Measurements from ENCODE around the gene ZNF768.

Gene ZNF768

DNA sequence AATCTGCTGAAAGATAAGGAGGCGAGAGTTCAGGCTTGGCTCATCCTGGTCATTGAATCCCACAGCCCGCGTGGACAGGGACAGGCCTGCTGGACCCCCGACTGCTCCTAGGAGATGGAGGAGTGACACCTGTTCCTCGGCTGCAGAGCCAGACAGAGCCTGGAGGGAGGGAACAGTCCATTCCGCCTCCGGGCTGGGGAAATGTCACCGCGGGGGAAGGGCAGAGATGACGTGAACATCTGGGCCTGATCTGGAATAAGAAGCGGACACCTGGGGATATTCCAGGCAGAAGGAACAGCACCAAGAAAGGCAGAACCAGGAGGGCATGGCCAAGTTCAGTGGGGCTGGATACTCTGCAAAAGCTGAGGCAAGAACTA is 6.8 kb upstream of the ZNF768 start:
- in situ Hi-C loops (cut with HindIII; ENCODE audit: low sequenced_read_pairs), result no loop called here
- TF ChIP-seq, protein P1, sequence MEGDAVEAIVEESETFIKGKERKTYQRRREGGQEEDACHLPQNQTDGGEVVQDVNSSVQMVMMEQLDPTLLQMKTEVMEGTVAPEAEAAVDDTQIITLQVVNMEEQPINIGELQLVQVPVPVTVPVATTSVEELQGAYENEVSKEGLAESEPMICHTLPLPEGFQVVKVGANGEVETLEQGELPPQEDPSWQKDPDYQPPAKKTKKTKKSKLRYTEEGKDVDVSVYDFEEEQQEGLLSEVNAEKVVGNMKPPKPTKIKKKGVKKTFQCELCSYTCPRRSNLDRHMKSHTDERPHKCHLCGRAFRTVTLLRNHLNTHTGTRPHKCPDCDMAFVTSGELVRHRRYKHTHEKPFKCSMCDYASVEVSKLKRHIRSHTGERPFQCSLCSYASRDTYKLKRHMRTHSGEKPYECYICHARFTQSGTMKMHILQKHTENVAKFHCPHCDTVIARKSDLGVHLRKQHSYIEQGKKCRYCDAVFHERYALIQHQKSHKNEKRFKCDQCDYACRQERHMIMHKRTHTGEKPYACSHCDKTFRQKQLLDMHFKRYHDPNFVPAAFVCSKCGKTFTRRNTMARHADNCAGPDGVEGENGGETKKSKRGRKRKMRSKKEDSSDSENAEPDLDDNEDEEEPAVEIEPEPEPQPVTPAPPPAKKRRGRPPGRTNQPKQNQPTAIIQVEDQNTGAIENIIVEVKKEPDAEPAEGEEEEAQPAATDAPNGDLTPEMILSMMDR (IDR thresholded peaks at IDR 0.05; ENCODE audit: low read depth, low read length), result no peak

DNA sequence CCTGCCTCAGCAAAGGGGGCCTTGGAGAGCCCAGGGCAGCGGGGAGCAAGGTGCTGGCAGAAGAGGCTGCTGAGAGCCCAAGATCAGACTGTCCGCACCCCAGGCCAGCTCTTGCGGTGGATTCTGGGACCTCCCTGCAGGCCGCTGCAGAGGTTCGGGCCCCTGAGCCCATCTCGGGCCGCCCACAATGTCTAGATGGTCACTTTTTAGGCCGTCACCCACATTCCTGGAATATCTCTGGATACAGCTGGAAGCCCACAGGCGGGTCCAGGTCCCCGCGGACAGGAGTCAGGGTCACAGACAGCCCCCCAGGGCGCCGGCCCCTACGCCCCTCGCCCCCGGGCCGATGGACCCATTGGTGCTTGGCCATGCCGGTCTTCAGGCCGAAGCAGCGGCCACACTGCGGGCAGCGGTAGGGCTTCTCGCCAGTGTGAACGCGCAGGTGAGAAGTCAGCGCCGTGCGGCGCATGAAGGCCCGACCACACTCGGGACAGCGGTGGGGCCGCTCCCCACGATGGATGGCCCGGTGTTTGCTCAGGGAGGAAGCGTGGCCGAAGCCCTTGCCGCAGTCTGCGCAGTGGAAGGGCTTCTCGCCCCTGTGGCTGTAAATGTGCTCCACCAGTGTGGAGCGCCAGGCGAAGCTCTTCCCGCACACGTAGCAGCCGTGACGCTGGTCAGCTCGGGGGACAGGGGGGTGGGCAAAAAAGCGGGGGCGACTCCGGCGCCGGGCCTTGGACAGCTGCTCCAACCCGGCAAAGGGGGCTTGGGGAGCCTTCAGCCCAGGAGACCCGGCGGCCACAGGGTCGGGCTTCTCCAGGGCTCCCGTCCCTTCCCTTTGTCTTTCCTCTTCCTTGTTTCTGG is 6.1 kb upstream of the ZNF768 start:
- in situ Hi-C loops (cut with HindIII; ENCODE audit: low sequenced_read_pairs), result no loop called here
- no peak for DNase-seq (ENCODE audit: low read depth, low spot score)
- no peak overlapping the region for H3K4me3 ChIP-seq (ENCODE audit: low read depth, low read length)
- TF ChIP-seq, protein P1 (IDR thresholded peaks at IDR 0.05; ENCODE audit: low read depth, low read length), result no peak

More for the DNA sequence above, 6.8 kb upstream of the ZNF768 start:
- no peak for DNase-seq (ENCODE audit: low read depth, low spot score)
- H3K4me3 ChIP-seq (ENCODE audit: low read depth, low read length), result no peak overlapping the region

DNA sequence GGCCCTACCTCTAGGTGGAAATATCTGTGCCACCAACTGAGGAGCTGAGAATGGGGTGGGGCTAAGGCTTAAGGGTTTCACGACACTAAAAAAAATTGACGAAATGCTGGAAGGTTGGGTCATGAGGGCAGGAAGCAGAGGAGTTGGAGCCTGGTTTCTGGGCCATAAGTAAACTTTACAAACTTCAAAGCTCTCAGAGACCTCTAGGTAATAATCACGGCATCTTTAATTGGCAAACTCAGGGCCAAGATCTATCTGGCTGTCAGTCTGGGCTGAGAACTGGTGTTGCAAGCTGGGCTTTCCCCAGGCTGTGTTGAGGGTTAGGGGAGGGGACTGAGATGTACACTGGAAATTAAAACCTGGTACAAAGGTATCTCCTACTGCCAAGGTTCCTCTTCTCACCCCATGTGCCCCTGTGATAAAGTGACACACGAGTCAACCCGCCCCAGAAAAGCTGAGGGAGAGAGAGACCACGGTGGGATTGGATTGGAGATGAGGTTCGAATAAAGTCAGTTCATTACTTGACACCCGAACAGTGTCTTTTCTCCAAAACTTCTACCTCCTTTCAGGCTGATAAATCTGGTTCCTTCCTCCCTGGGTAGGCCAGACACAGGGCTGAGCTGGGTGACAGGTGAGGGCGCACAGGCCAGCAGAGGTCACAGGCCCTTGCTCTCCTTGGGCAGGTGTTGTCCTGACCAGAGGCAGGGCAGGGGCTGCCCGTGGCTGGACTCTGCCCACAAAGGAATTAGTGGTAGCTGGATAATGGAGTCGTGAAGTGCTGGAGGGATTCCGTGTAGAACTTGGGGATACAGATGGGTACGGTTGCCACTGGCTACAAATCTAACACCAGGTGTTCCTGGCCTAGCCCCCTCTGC is 4.0 kb upstream of the ZNF768 start:
- no peak for DNase-seq (ENCODE audit: low read depth, low spot score)
- H3K4me3 ChIP-seq (ENCODE audit: low read depth, low read length), result no peak overlapping the region
- in situ Hi-C loops (cut with HindIII; ENCODE audit: low sequenced_read_pairs), result no loop called here
- TF ChIP-seq, protein P1 (IDR thresholded peaks at IDR 0.05; ENCODE audit: low read depth, low read length), result no peak

DNA sequence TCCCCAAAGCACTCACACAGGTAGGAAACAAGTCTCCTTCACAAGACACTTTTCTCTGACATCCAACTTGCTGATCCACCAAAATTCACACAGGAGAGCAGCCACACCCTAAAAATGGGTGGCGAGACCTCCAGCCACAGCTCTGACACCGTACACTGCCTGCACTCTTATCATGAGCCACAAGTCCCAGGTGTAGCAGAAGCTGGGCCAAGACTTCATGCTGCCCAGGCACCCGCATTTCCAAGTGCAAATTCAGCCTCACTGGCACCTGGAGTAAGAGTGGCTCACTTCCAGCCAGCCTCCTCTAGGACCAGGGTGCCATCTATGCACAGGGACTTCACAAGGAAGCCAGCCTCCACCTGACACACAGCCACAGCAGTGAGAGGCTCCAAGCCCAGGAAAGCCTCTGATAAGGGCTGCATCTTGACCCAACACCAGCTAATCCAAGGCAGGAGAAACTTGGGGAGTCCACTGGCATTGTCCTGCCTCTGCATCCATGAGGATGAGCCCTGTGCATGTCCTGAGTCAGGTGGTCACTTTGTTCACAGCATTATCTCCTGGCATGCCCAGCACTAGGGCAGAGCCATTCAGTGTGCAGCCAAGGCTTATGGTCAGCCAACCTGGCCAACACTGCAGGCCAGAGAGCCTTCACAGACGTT is 2.6 kb upstream of the ZNF768 start:
- in situ Hi-C loops (cut with HindIII; ENCODE audit: low sequenced_read_pairs), result no loop called here
- TF ChIP-seq, protein P1 (IDR thresholded peaks at IDR 0.05; ENCODE audit: low read depth, low read length), result no peak
- H3K4me3 ChIP-seq (ENCODE audit: low read depth, low read length), result no peak overlapping the region
- no peak for DNase-seq (ENCODE audit: low read depth, low spot score)

DNA sequence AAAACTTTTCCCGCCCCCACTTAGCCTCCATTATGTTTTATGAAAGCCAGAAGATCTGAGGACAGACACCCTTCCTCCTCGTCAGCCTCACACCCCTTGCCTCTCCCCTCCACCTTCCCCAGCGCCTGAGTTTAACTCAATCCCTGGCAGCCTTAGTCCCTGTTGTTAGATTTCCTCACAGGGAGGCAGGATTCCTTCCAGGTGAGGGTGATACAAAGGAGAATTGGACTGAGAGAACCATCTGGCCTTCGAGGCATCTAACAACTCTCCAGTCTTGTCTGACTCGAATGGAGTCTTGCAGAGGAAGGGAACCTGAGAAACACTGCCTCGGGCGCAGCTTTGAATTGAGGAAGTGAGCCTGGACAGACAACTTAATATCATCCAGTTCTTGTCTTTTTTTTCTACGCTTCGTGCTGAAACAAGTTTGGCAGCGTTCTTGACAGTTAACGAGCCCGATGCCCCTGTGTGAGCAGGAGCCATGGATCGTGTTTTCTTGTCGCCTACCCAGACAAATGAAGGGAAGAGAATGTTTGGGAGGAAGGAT is 1.3 kb upstream of the ZNF768 start:
- DNase-seq (ENCODE audit: low read depth, low spot score), result no peak

More for the DNA sequence above, 1.3 kb upstream of the ZNF768 start:
- TF ChIP-seq, protein P1 (IDR thresholded peaks at IDR 0.05; ENCODE audit: low read depth, low read length), result no peak
- peak overlapping the region; percentile 70 for H3K4me3 ChIP-seq (ENCODE audit: low read depth, low read length)
- in situ Hi-C loops (cut with HindIII; ENCODE audit: low sequenced_read_pairs), result no loop called here
